ENCODE data around the gene TEX101. TPM values are rescaled to one million over a fixed set of nuclear protein-coding genes. Genes with fewer than 3 reads are reported as not detected.
"Not testable (repeated sequence)": the region's sequence is repeated elsewhere in the genome, so short reads cannot be mapped to it uniquely, and the experiment has no call there.

TEX101 gene
- total RNA-seq, 1 experiment from 2014 or later = not detected

DNA sequence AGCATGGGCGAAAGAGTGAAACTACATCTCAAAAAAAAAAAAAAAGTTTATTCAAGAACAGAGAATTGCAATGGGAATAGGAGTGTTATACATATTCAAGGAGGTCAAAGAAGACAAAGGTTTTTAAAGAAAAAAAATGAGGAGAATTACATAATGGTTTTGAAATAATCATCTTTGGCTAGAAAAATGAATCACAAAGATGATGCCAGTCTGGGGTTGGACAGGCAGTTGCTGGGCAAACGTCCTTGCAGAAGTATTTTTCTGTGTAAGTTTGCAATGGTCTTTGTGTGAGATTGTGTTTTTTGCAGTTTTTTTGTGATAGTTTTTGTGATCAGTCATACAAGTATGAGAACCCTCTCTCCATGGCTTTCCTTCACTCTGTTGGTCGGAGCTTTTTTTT is 27.0 kb downstream of the TEX101 start:
- Histone ChIP-seq H3K9ac (ENCODE audit: low read length) (no peak overlapping the region), H3K4me3 (ENCODE audit: low read length) (no peak overlapping the region), H4K20me1 (ENCODE audit: low read length) (no peaks in the 10 kb centered on the region), H3K36me3 (ENCODE audit: low read depth, low read length) (no peaks in the 10 kb centered on the region), H3K27me3 (ENCODE audit: low read length) (no peaks in the 10 kb centered on the region), H3K79me2 (ENCODE audit: low read length) (no peaks in the 10 kb centered on the region), H3F3A (ENCODE audit: low read length, unreplicated experiment) (peaks cover 6% of the 10 kb centered on the region), H3K4me1 (ENCODE audit: insufficient read depth, low read length) (peaks cover 20% of the 10 kb centered on the region), H3K9me2 (replicated peaks; ENCODE audit: low read length) (no peaks in the 10 kb centered on the region), H3K9me3 (ENCODE audit: low read length) (no peaks in the 10 kb centered on the region), H2AFZ (ENCODE audit: low read length) (no peak overlapping the region), H3K27ac (ENCODE audit: low read length) (no peak overlapping the region), H3K4me2 (ENCODE audit: low read length) (no peak overlapping the region)
- BruUV-seq (replicated peaks) = no TSS peak
- ChIA-PET POLR2A (ENCODE audit: unreplicated experiment) (no interaction called here), CTCF (no interaction called here)
- DNase-seq = no peak
- TF ChIP-seq EZH2 (IDR thresholded peaks at IDR 0.05; ENCODE audit: low read length, unreplicated experiment) (no peak), EZH2phosphoT487 (IDR thresholded peaks at IDR 0.05; ENCODE audit: borderline replicate concordance, low read length) (no peak), CTCF (conservative IDR thresholded peaks at IDR 0.05; ENCODE audit: low read depth, low read length) (no peak)
- ATAC-seq = no peak
- intact Hi-C loops (cut with micrococcal nuclease) = no loop called here

GRCh38 chr19:43444091-43444490 is 29.4 kb downstream of the TEX101 start:
- CTCF ChIA-PET; H3K4me1 ChIP-seq (ENCODE audit: insufficient read depth, low read length); H3K27me3 ChIP-seq (ENCODE audit: low read length); H4K20me1 ChIP-seq (ENCODE audit: low read length); BruUV-seq (replicated peaks); H3K4me2 ChIP-seq (ENCODE audit: low read length); H3F3A ChIP-seq (ENCODE audit: low read length, unreplicated experiment); H3K9me3 ChIP-seq (ENCODE audit: low read length); intact Hi-C loops (cut with micrococcal nuclease); H3K27ac ChIP-seq (ENCODE audit: low read length); POLR2A ChIA-PET (ENCODE audit: unreplicated experiment); H2AFZ ChIP-seq (ENCODE audit: low read length); H3K79me2 ChIP-seq (ENCODE audit: low read length); H3K4me3 ChIP-seq (ENCODE audit: low read length); H3K9ac ChIP-seq (ENCODE audit: low read length); DNase-seq; H3K9me2 ChIP-seq (replicated peaks; ENCODE audit: low read length); H3K36me3 ChIP-seq (ENCODE audit: low read depth, low read length); ATAC-seq: not testable (repeated sequence)

DNA sequence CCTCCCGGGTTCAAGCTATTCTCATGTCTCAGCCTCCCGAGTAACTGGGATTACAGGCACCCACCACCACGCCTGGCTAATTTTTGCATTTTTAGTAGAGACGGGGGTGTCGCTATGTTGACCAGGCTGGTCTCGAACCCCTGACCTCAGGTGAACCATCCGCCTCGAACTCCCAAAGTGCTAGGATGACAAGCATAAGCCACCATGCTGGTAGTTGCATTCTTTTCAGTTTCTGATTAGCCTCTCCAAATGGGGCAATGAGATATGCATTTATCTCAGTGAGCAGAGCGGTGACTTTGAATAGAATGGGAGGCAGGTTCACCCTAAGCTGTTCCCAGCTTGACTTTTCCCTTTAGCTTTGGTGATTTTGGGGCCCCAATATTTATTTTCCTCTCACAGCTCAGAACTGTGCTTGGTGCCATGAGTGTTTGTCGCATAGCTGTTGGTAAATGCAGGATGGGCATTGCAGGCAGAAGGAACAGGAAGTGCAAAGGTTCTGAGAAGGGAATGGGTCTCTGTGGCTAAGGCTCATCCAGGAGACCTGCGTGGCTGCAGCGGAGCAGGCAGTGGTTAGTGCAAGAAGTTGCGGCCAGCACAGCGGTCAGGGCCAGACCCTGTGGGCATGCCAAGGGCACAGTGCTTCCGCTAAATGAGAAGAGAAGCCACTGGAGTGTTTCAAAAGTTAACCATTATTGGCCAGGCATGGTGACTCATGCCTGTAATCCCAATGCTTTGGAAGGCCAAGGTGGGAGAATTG is 30.0 kb downstream of the TEX101 start:
- no peak for TF ChIP-seq EZH2 (IDR thresholded peaks at IDR 0.05; ENCODE audit: low read length, unreplicated experiment)
- TF ChIP-seq CTCF (conservative IDR thresholded peaks at IDR 0.05; ENCODE audit: low read depth, low read length) = no peak
- no peak for TF ChIP-seq EZH2phosphoT487 (IDR thresholded peaks at IDR 0.05; ENCODE audit: borderline replicate concordance, low read length)

More for the DNA sequence above, 30.0 kb downstream of the TEX101 start:
- ATAC-seq (no peak), DNase-seq (no peak)
- POLR2A ChIA-PET (ENCODE audit: unreplicated experiment) = no interaction called here
- Histone ChIP-seq H3K9me3 (ENCODE audit: low read length) (no peaks in the 10 kb centered on the region), H3K27me3 (ENCODE audit: low read length) (no peaks in the 10 kb centered on the region), H3K4me2 (ENCODE audit: low read length) (no peak overlapping the region), H3K9me2 (replicated peaks; ENCODE audit: low read length) (no peaks in the 10 kb centered on the region), H3K4me3 (ENCODE audit: low read length) (no peak overlapping the region), H3F3A (ENCODE audit: low read length, unreplicated experiment) (no peaks in the 10 kb centered on the region), H2AFZ (ENCODE audit: low read length) (no peak overlapping the region), H3K27ac (ENCODE audit: low read length) (no peak overlapping the region), H4K20me1 (ENCODE audit: low read length) (no peaks in the 10 kb centered on the region), H3K9ac (ENCODE audit: low read length) (no peak overlapping the region), H3K4me1 (ENCODE audit: insufficient read depth, low read length) (peaks cover 2% of the 10 kb centered on the region), H3K36me3 (ENCODE audit: low read depth, low read length) (no peaks in the 10 kb centered on the region), H3K79me2 (ENCODE audit: low read length) (no peaks in the 10 kb centered on the region)
- CTCF ChIA-PET = no interaction called here
- no TSS peak for BruUV-seq (replicated peaks)
- intact Hi-C loops (cut with micrococcal nuclease) = loop anchor here (5.0 kb wide), 1 partner anchor 58 kb away; the partner anchor contains the start of gene PHLDB3

All from PC-3 (cell line).